ENCODE results near the gene KRT32. TPM values are rescaled to one million over a fixed set of nuclear protein-coding genes. Genes with fewer than 3 reads are reported as not detected.

The KRT32 gene
- total RNA-seq, 4 donors from 2014 or later: not detected

DNA sequence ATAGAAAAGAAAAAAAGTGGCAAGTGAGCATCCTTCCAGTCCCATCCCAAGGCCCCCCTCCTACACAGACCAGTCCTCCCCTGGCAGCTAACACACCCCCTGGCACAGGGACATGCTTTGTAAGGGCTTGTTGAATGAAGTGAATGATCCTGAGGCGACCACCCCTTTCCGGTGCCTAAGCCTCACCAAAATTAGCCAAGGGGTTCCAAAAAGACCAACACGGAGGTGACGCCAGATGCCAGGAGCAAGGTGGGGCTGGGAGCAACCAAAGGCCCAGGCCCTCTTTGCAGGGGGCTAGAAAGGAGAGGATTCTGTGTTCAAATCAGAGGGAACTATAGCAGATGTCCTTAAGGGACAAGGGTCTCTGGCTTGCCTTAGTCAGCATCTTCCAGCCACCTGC is 8.2 kb upstream of the KRT32 start:
- no peak for TF ChIP-seq CTCF (IDR thresholded peaks at IDR 0.05; ENCODE audit: low read depth)

DNA sequence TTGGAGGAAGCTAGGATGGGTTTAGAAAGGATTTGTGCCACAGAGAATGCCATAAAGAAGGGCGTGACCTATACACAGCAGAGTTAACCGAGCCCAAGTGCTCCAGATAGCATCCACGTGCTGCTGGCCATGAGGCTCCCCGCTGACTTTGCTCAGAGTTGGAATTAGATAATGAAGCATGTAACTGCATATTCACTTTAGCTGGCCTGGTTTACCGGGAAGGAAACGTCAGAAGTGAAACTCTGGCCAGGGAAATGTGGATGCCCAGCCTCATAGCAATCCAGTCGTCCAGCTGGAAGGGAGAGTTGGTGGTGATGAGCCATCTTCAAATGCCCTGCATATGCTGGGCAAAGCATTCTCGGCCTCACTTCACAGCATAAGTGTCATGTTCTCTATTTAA is 7.7 kb upstream of the KRT32 start:
- TF ChIP-seq CTCF (IDR thresholded peaks at IDR 0.05; ENCODE audit: low read depth): no peak

DNA sequence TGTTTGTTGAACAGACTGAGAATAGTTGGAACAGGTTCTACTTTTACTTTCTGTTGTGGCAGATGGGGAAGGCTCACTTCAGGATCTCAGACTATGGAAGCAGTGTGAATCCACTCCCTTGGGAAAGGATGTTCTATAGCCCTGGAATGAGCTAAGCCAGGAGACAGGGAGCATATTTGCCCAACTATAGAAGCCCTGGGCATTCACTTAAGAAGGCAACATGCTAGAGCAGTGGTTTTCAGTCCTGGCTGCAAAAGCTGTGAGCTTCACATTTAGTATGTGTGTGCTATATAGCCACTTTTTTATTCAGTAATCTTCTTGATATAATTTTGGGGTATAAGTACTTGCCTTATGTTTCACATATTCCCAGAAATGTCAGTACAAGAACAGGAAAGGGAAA is 1.2 kb upstream of the KRT32 start:
- no peak for TF ChIP-seq CTCF (IDR thresholded peaks at IDR 0.05; ENCODE audit: low read depth)

DNA sequence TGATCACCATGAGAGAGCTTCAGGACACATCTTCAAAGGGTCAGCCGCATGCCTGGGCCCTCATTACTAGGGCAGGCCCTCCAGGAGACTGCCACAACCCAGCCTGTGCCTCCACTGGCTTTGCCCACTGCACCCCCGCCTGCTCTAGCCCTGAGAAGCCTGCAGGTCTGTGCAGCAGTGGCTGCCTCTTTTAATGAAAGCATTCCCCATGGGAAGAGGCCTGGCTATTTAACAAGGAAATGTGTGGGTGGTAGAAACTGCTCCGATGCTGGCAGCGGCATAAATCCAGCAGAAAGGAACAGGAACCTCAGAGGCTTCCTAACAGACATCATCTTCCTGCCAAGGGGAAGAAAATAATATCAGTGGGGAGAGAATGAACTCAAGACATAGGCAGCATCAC is 375 bp upstream of the KRT32 start:
- TF ChIP-seq CTCF (IDR thresholded peaks at IDR 0.05; ENCODE audit: low read depth): no peak

GRCh38 chr17:41464682-41465081 is 2.5 kb downstream of the KRT32 start:
- no peak for TF ChIP-seq CTCF (IDR thresholded peaks at IDR 0.05; ENCODE audit: low read depth)

- TF ChIP-seq CTCF (IDR thresholded peaks at IDR 0.05; ENCODE audit: low read depth): no peak
Observed at GRCh38 chr17:41464173-41464572, 3.0 kb downstream of the KRT32 start.

GRCh38 chr17:41463746-41464145 is 3.4 kb downstream of the KRT32 start:
- TF ChIP-seq CTCF (IDR thresholded peaks at IDR 0.05; ENCODE audit: low read depth): no peak

DNA sequence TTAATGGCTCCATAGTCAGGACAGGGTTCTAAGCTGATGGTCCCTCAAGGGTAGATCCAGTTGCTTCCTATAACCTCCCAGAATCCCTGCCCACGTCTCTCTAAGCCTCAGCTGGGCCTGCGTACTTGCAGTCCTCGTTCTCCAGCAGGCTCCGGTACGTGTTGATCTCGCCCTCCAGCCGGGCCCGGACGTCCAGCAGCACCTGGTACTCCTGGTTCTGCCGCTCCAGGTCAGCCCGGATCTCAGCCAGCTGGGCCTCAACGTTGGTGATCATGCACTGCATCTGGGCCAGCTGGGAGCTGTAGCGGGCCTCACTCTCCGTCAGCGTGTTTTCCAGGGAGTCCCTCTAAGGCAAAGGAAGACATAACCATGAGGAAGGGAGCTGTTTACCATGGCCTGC is 4.5 kb downstream of the KRT32 start:
- TF ChIP-seq CTCF (IDR thresholded peaks at IDR 0.05; ENCODE audit: low read depth): no peak
